ENCODE measurements around the gene HNRNPUL1.

The HNRNPUL1 gene

GRCh38 chr19:41355802-41356201 lies 91.6 kb downstream of the HNRNPUL1 start:
- no peak for DNase-seq

- no peak for DNase-seq
Measured at GRCh38 chr19:41356984-41357739, 93.0 kb downstream of the HNRNPUL1 start.

Measured in SIG-M5 (cell line).